Spleen (tissue), 11 donors: Measurements from ENCODE around the gene AHCYL2. TPM values are rescaled to one million over a fixed set of nuclear protein-coding genes. Genes with fewer than 3 reads are reported as not detected.

Source experiments
- DNase-seq: peaks from one replicate; pipeline ENCODE4 v3.0.0-alpha.2; 2020
- H3K27ac ChIP-seq, 8 donors: fragments of 200-600 bp; sonication (generic) in 7 of 8; 1 replicate in 4 of 8; 2 replicates in 4 of 8; pipeline versions ENCODE4 v1.5.0 to v1.8.0; 2016 to 2021; ENCODE audit warnings: inconsistent platforms in 4 of 8, mild to moderate bottlenecking in 4 of 8, moderate library complexity in 1 of 8
- H3K27me3 ChIP-seq, 7 donors: fragments of 200-600 bp; sonication (generic) in 6 of 7; replicated peaks in 1 of 7; 1 replicate in 4 of 7; 2 replicates in 3 of 7; pipeline versions ENCODE4 v1.5.0 to v1.8.0; 2016 to 2021; ENCODE audit warnings: inconsistent platforms in 3 of 7, mild to moderate bottlenecking in 1 of 7
- H3K36me3 ChIP-seq, 6 donors: fragments of 200-600 bp; sonication (generic) in 5 of 6; 1 replicate in 4 of 6; 2 replicates in 2 of 6; pipeline versions ENCODE4 v1.5.0 to v1.8.0; 2016 to 2021; ENCODE audit warnings: inconsistent platforms in 2 of 6
- H3K4me1 ChIP-seq, 6 donors: fragments of 200-600 bp; sonication (generic) in 5 of 6; 1 replicate in 3 of 6; 2 replicates in 3 of 6; pipeline versions ENCODE4 v1.5.0 to v1.8.0; 2016 to 2021; ENCODE audit warnings: inconsistent platforms in 3 of 6
- H3K4me3 ChIP-seq, 8 donors: fragments of 200-600 bp; sonication (generic) in 7 of 8; 1 replicate in 4 of 8; 2 replicates in 4 of 8; pipeline versions ENCODE4 v1.5.0 to v1.8.0; 2016 to 2021; ENCODE audit warnings: inconsistent platforms in 4 of 8, mild to moderate bottlenecking in 4 of 8, moderate library complexity in 2 of 8
- H3K9me3 ChIP-seq, 8 donors: fragments of 200-600 bp; sonication (generic) in 7 of 8; 1 replicate in 4 of 8; 2 replicates in 4 of 8; pipeline versions ENCODE4 v1.5.0 to v1.8.0; 2016 to 2021; ENCODE audit warnings: inconsistent platforms in 4 of 8
- POLR2A ChIP-seq, 3 donors: fragments of 450-650 bp; IDR thresholded peaks; one replicate each; pipeline ENCODE4 v1.5.1; 2017; ENCODE audit warnings: antibody characterized with exemption in 3 of 3, mild to moderate bottlenecking in 1 of 3
- POLR2AphosphoS5 ChIP-seq, 3 donors: sonication (generic); formaldehyde crosslinking; IDR thresholded peaks; one replicate each; pipeline ENCODE4 v1.5.1; 2017; ENCODE audit warnings: antibody characterized with exemption in 3 of 3
- WGBS, 5 donors: extraction: QIAGEN DNeasy Blood & Tissue Kit in 3 of 5; methylation state at CpG; one replicate each; pipeline versions ENCODE4 v1.1.5 to v1.1.7; 2013 to 2018; 5-methylcytosine and 5-hydroxymethylcytosine counted together
- intact Hi-C: fragments of 100-400 bp; cut with DNase I; formaldehyde crosslinking; loops from one replicate; pipeline ENCODE4 v1.15.0; 2023; ENCODE audit warnings: low total_unique reads
- polyA plus RNA-seq, 3 donors: library from polyadenylated mRNA; stranded (reverse); fragments of 200-250 nt; gene quantifications; one replicate each; pipeline ENCODE4 v1.2.1, GENCODE V29; 2013
- total RNA-seq, 7 donors: library from RNA; depleted of rRNA in 3 of 7; stranded (reverse); fragments of >200 nt in 3 of 7; fragmentation: NEBNext Ultra II Directional in 4 of 7; extraction: Animal tissue kit (Norgen Biotek cat#: 25700) in 4 of 7; gene quantifications; one replicate each; pipeline versions ENCODE4 v1.1.0 to v1.2.1, GENCODE V29; 2016 to 2021
- TF ChIP-seq, protein P1 (sequence below), 11 experiments: fragments of 200-600 bp in 7 of 11; fragments of 450-650 bp in 4 of 11; sonication (generic) in 4 of 11; IDR thresholded peaks in 8 of 11; conservative IDR thresholded peaks in 3 of 11; 1 replicate in 7 of 11; 2 replicates in 4 of 11; pipeline versions ENCODE4 v1.4.0 to v1.8.0; 2016 to 2021; ENCODE audit warnings: antibody characterized with exemption in 11 of 11, inconsistent platforms in 4 of 11, mild to moderate bottlenecking in 1 of 11
- donor health status: healthy with polysubstance abuse.
- donor health status: DM: no; HTN: no; CAD: no; lungs with moderate emphysema.
- donor health status: DM: no; HTN: no; CAD: no.
- donor health status: Bipolar disorder and iron deficiency.
- donor health status: healthy.
- donor health status: DM: no; HTN: no; CAD: no.
- donor health status: DM: yes; HTN: yes; CAD: no.

AHCYL2 gene
- total and polyA plus RNA-seq, 10 donors, result 3.1 to 20.1 (median 17.8) TPM

DNA sequence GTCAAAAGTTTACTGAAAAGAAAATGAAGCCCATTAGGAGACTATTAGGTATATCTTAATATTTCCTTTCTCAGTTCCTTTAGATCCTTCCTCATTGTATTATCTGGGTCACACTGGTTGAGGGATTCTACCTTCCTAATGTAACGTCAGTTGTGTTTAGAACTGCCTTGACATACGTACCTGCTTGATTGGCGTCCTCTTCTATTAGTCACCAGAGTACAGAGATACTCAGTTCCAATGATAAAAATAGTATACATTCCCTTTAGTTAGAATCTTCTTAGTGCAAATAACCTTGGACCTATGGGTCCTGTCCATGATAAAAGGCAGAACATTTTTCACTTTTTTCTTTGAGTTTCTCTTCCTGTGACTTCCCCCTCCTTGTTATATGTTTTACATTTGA, 45.2 kb downstream of the AHCYL2 start:
- no peak for DNase-seq
- Histone ChIP-seq H3K4me3 (no peak overlapping the region), H3K27me3 (no peaks in the 10 kb centered on the region), H3K27ac (peak overlapping the region in 3 of 8 donors; percentile 2 to 35 (median 23)), H3K36me3 (peaks cover 0 to 11% (median 0%) of the 10 kb centered on the region in 6 donors), H3K4me1 (peaks cover 0 to 21% (median 14%) of the 10 kb centered on the region in 6 donors), H3K9me3 (peaks cover 0 to 10% (median 6%) of the 10 kb centered on the region in 8 donors)
- TF ChIP-seq POLR2A (IDR thresholded peaks at IDR 0.05), result no peak
- TF ChIP-seq, protein P1, sequence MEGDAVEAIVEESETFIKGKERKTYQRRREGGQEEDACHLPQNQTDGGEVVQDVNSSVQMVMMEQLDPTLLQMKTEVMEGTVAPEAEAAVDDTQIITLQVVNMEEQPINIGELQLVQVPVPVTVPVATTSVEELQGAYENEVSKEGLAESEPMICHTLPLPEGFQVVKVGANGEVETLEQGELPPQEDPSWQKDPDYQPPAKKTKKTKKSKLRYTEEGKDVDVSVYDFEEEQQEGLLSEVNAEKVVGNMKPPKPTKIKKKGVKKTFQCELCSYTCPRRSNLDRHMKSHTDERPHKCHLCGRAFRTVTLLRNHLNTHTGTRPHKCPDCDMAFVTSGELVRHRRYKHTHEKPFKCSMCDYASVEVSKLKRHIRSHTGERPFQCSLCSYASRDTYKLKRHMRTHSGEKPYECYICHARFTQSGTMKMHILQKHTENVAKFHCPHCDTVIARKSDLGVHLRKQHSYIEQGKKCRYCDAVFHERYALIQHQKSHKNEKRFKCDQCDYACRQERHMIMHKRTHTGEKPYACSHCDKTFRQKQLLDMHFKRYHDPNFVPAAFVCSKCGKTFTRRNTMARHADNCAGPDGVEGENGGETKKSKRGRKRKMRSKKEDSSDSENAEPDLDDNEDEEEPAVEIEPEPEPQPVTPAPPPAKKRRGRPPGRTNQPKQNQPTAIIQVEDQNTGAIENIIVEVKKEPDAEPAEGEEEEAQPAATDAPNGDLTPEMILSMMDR (IDR thresholded peaks at IDR 0.05 in 8 of 11, conservative IDR thresholded peaks at IDR 0.05 in 3 of 11), result no peak
- no peak for TF ChIP-seq POLR2AphosphoS5 (IDR thresholded peaks at IDR 0.05)
- WGBS, 5 donors, result 71 to 83% (median 81%) methylated on average over 3 of the region's 3 CpGs
- intact Hi-C loops, result loop anchor here (10.0 kb wide), 1 partner anchor 45 kb away; the partner anchor contains the start of gene AHCYL2

DNA sequence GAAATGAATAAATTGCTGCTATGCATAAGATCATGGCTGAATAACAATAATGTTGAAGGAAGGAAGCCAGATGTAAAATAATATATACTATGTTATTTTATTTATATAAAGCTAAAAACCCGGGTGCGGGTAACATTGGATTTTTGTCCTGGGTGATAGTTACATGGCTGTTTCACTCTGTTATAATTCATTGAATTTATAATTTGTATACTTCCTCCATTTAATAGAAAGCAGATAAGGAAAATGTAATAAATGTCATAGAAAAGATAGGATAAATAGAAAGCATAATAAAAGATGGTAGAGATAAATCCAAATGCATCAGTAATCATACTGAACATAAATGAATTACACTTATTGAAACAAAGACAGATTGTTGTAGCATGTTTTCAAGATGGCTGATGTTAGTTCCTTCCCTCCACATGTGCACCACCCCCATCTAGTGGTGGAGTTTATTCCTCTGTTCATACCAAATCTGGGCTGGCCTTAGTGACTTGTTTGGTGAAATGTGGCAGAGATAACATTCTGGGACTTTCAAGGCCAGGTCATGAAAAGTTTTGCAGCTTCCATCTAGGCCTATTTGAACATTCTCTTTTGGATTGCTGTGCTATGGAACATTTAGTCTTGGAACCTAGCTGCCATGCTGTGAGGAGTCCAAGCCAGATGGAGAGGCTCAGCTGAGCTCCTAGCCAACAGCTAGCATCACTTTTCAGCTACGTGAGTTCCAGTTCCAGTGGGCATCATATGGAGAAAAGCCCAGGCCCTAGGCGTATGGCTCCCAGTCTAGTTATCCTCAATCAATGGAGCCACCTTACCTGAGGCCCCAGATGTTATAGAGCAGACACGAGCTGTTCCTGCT, 46.9 kb downstream of the AHCYL2 start:
- H3K27ac ChIP-seq, result no peak overlapping the region
- peaks cover 0 to 10% (median 6%) of the 10 kb centered on the region in 8 donors for H3K9me3 ChIP-seq
- peaks cover 0 to 11% (median 0%) of the 10 kb centered on the region in 6 donors for H3K36me3 ChIP-seq
- intact Hi-C loops, result loop anchor here (10.0 kb wide), 1 partner anchor 47 kb away; the partner anchor contains the start of gene AHCYL2
- no peaks in the 10 kb centered on the region for H3K27me3 ChIP-seq
- H3K4me3 ChIP-seq, result peak overlapping the region in 1 of 8 donors; percentile 3
- H3K4me1 ChIP-seq, result peaks cover 0 to 21% (median 14%) of the 10 kb centered on the region in 6 donors
- no peak for DNase-seq
- TF ChIP-seq POLR2AphosphoS5 (IDR thresholded peaks at IDR 0.05), result no peak
- no peak for TF ChIP-seq POLR2A (IDR thresholded peaks at IDR 0.05)
- TF ChIP-seq, protein P1 (IDR thresholded peaks at IDR 0.05 in 8 of 11, conservative IDR thresholded peaks at IDR 0.05 in 3 of 11), result peak; percentile 54 to 81 (median 72)
- WGBS, 5 donors, result 65 to 74% (median 67%) methylated on average over 5 of the region's 5 CpGs

DNA sequence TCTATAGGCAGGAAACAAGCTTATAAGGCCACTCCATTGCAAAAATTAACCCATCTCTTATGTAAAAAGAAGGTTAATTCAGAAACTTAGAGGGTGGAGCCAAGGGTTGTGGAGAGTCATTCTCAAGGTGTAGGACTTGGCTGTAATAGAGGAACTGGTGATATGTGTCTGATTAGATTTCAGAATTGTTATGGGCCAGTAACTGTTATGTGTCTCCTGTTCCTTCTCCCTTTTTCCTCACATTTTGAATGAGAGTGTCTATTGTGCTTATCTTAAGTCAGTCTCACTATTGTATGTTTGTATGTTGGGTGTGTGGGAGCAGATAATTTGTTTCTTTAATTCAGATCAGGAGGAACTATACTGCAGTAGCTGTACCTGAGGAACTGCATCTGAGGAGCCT, 49.1 kb downstream of the AHCYL2 start:
- peaks cover 0 to 10% (median 6%) of the 10 kb centered on the region in 8 donors for H3K9me3 ChIP-seq
- intact Hi-C loops, result loop anchor here (10.0 kb wide), 1 partner anchor 49 kb away; the partner anchor contains the start of gene AHCYL2
- TF ChIP-seq, protein P1 (IDR thresholded peaks at IDR 0.05 in 8 of 11, conservative IDR thresholded peaks at IDR 0.05 in 3 of 11), result no peak

DNA sequence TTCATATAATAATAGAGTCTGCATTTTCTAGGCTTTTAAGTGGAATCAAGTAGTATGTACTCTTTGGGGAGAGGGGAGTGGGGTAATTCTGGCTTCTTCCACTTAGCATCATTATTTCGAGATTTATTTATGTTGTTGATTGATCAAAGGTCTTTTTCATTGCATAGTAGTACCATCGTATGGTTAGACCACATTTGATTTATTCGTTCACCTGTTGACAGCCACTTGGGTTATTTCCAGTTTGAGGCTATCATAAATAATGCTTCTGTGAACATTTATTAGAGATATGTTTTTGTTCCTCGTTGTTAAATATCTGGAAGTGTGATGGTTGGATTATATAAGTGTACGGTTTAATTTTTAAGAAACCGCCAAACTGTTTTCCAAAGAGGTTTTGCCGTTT, 52.8 kb downstream of the AHCYL2 start:
- DNase-seq, result no peak
- no peaks in the 10 kb centered on the region for H3K4me1 ChIP-seq
- no peak overlapping the region for H3K4me3 ChIP-seq
- intact Hi-C loops, result loop anchor here (10.0 kb wide), 1 partner anchor 53 kb away; the partner anchor contains the start of gene AHCYL2
- H3K36me3 ChIP-seq, result peaks cover 0 to 11% (median 0%) of the 10 kb centered on the region in 6 donors
- WGBS, 5 donors, result 55 to 66% (median 58%) methylated on average over 7 of the region's 7 CpGs
- H3K9me3 ChIP-seq, result peaks cover 0 to 10% (median 6%) of the 10 kb centered on the region in 8 donors
- H3K27me3 ChIP-seq, result no peaks in the 10 kb centered on the region
- TF ChIP-seq POLR2AphosphoS5 (IDR thresholded peaks at IDR 0.05) (no peak), POLR2A (IDR thresholded peaks at IDR 0.05) (no peak)
- TF ChIP-seq, protein P1 (IDR thresholded peaks at IDR 0.05 in 8 of 11, conservative IDR thresholded peaks at IDR 0.05 in 3 of 11), result no peak
- no peak overlapping the region for H3K27ac ChIP-seq

More for the DNA sequence above, 49.1 kb downstream of the AHCYL2 start:
- no peak for DNase-seq
- peaks cover 0 to 11% (median 0%) of the 10 kb centered on the region in 6 donors for H3K36me3 ChIP-seq
- no peak overlapping the region for H3K4me3 ChIP-seq
- H3K27me3 ChIP-seq, result no peaks in the 10 kb centered on the region
- peaks cover 0 to 21% (median 14%) of the 10 kb centered on the region in 6 donors for H3K4me1 ChIP-seq
- no peak overlapping the region for H3K27ac ChIP-seq
